ENCODE data around the gene TOB1.
"Not testable (repeated sequence)": the region's sequence is repeated elsewhere in the genome, so short reads cannot be mapped to it uniquely, and the experiment has no call there.

The TOB1 gene

GRCh38 chr17:50894513-50894912 is 28.4 kb upstream of the TOB1 start:
- H3K27me3 ChIP-seq (ENCODE audit: control insufficient read depth, insufficient read depth, low read length, poor library complexity, severe bottlenecking); H3K27ac ChIP-seq (ENCODE audit: insufficient read depth, low read depth, low read length, poor library complexity, severe bottlenecking); H3K4me3 ChIP-seq (ENCODE audit: insufficient read depth, low read depth, low read length); H3K4me1 ChIP-seq (ENCODE audit: control insufficient read depth, insufficient read depth, low read length); H3K36me3 ChIP-seq (ENCODE audit: control insufficient read depth, insufficient read depth, low read length); H3K9me3 ChIP-seq (ENCODE audit: control insufficient read depth, low read length): not testable (repeated sequence)
- 92 to 95% methylated on average over 4 of the region's 4 CpGs for whole genome bisulfite sequencing, 2 experiments

GRCh38 chr17:50893183-50893993 is 27.2 kb upstream of the TOB1 start:
- H3K36me3 ChIP-seq (ENCODE audit: control insufficient read depth, insufficient read depth, low read length) = no peaks in the 10 kb centered on the region
- no peaks in the 10 kb centered on the region for H3K27me3 ChIP-seq (ENCODE audit: control insufficient read depth, insufficient read depth, low read length, poor library complexity, severe bottlenecking)
- H3K4me3 ChIP-seq (ENCODE audit: insufficient read depth, low read depth, low read length) = no peak overlapping the region
- no peaks in the 10 kb centered on the region for H3K9me3 ChIP-seq (ENCODE audit: control insufficient read depth, low read length)
- peak overlapping the region; percentile 75 for H3K27ac ChIP-seq (ENCODE audit: insufficient read depth, low read depth, low read length, poor library complexity, severe bottlenecking)
- WGBS, 2 experiments = 67 to 69% methylated on average over 28 of the region's 28 CpGs
- peaks cover 8% of the 10 kb centered on the region for H3K4me1 ChIP-seq (ENCODE audit: control insufficient read depth, insufficient read depth, low read length)

GRCh38 chr17:50892101-50892776 is 26.1 kb upstream of the TOB1 start:
- H3K36me3 ChIP-seq (ENCODE audit: control insufficient read depth, insufficient read depth, low read length) = no peaks in the 10 kb centered on the region
- H3K9me3 ChIP-seq (ENCODE audit: control insufficient read depth, low read length) = no peaks in the 10 kb centered on the region
- peaks cover 14% of the 10 kb centered on the region for H3K4me1 ChIP-seq (ENCODE audit: control insufficient read depth, insufficient read depth, low read length)
- no peak overlapping the region for H3K4me3 ChIP-seq (ENCODE audit: insufficient read depth, low read depth, low read length)
- no peak overlapping the region for H3K27ac ChIP-seq (ENCODE audit: insufficient read depth, low read depth, low read length, poor library complexity, severe bottlenecking)
- 80 to 92% methylated on average over 7 to 10 of the region's 10 CpGs for WGBS, 2 experiments
- no peaks in the 10 kb centered on the region for H3K27me3 ChIP-seq (ENCODE audit: control insufficient read depth, insufficient read depth, low read length, poor library complexity, severe bottlenecking)

GRCh38 chr17:50891577-50891989 is 25.4 kb upstream of the TOB1 start:
- WGBS, 2 experiments = 73 to 82% methylated on average over 4 of the region's 4 CpGs
- no peak overlapping the region for H3K4me3 ChIP-seq (ENCODE audit: insufficient read depth, low read depth, low read length)
- no peaks in the 10 kb centered on the region for H3K36me3 ChIP-seq (ENCODE audit: control insufficient read depth, insufficient read depth, low read length)
- H3K4me1 ChIP-seq (ENCODE audit: control insufficient read depth, insufficient read depth, low read length) = peaks cover 14% of the 10 kb centered on the region
- no peaks in the 10 kb centered on the region for H3K27me3 ChIP-seq (ENCODE audit: control insufficient read depth, insufficient read depth, low read length, poor library complexity, severe bottlenecking)
- no peaks in the 10 kb centered on the region for H3K9me3 ChIP-seq (ENCODE audit: control insufficient read depth, low read length)
- H3K27ac ChIP-seq (ENCODE audit: insufficient read depth, low read depth, low read length, poor library complexity, severe bottlenecking) = no peak overlapping the region

- peaks cover 14% of the 10 kb centered on the region for H3K4me1 ChIP-seq (ENCODE audit: control insufficient read depth, insufficient read depth, low read length)
- WGBS, 2 experiments = 83 to 84% methylated on average over 12 of the region's 12 CpGs
- H3K9me3 ChIP-seq (ENCODE audit: control insufficient read depth, low read length) = no peaks in the 10 kb centered on the region
- H3K27me3 ChIP-seq (ENCODE audit: control insufficient read depth, insufficient read depth, low read length, poor library complexity, severe bottlenecking) = no peaks in the 10 kb centered on the region
- H3K27ac ChIP-seq (ENCODE audit: insufficient read depth, low read depth, low read length, poor library complexity, severe bottlenecking) = no peak overlapping the region
- H3K4me3 ChIP-seq (ENCODE audit: insufficient read depth, low read depth, low read length) = no peak overlapping the region
- no peaks in the 10 kb centered on the region for H3K36me3 ChIP-seq (ENCODE audit: control insufficient read depth, insufficient read depth, low read length)
Measured at GRCh38 chr17:50890675-50891516, 24.7 kb upstream of the TOB1 start.

- WGBS, 2 experiments = 86 to 87% methylated on average over 3 of the region's 3 CpGs
- H3K4me1 ChIP-seq (ENCODE audit: control insufficient read depth, insufficient read depth, low read length) = peaks cover 14% of the 10 kb centered on the region
- no peak overlapping the region for H3K27ac ChIP-seq (ENCODE audit: insufficient read depth, low read depth, low read length, poor library complexity, severe bottlenecking)
Measured at GRCh38 chr17:50889528-50890118, 23.5 kb upstream of the TOB1 start.

GRCh38 chr17:50887705-50888245 is 21.6 kb upstream of the TOB1 start:
- 90 to 93% methylated on average over 5 of the region's 5 CpGs for WGBS, 2 experiments
- no peak overlapping the region for H3K27ac ChIP-seq (ENCODE audit: insufficient read depth, low read depth, low read length, poor library complexity, severe bottlenecking)
- H3K27me3 ChIP-seq (ENCODE audit: control insufficient read depth, insufficient read depth, low read length, poor library complexity, severe bottlenecking) = no peaks in the 10 kb centered on the region
- H3K4me3 ChIP-seq (ENCODE audit: insufficient read depth, low read depth, low read length) = no peak overlapping the region
- H3K36me3 ChIP-seq (ENCODE audit: control insufficient read depth, insufficient read depth, low read length) = no peaks in the 10 kb centered on the region
- no peaks in the 10 kb centered on the region for H3K9me3 ChIP-seq (ENCODE audit: control insufficient read depth, low read length)
- H3K4me1 ChIP-seq (ENCODE audit: control insufficient read depth, insufficient read depth, low read length) = peaks cover 6% of the 10 kb centered on the region

More at GRCh38 chr17:50889528-50890118, 23.5 kb upstream of the TOB1 start:
- H3K4me3 ChIP-seq (ENCODE audit: insufficient read depth, low read depth, low read length) = no peak overlapping the region
- no peaks in the 10 kb centered on the region for H3K9me3 ChIP-seq (ENCODE audit: control insufficient read depth, low read length)
- no peaks in the 10 kb centered on the region for H3K27me3 ChIP-seq (ENCODE audit: control insufficient read depth, insufficient read depth, low read length, poor library complexity, severe bottlenecking)
- no peaks in the 10 kb centered on the region for H3K36me3 ChIP-seq (ENCODE audit: control insufficient read depth, insufficient read depth, low read length)

GRCh38 chr17:50884439-50885311 is 18.5 kb upstream of the TOB1 start:
- no peaks in the 10 kb centered on the region for H3K27me3 ChIP-seq (ENCODE audit: control insufficient read depth, insufficient read depth, low read length, poor library complexity, severe bottlenecking)
- H3K9me3 ChIP-seq (ENCODE audit: control insufficient read depth, low read length) = no peaks in the 10 kb centered on the region
- H3K4me1 ChIP-seq (ENCODE audit: control insufficient read depth, insufficient read depth, low read length) = peaks cover 6% of the 10 kb centered on the region
- H3K27ac ChIP-seq (ENCODE audit: insufficient read depth, low read depth, low read length, poor library complexity, severe bottlenecking) = no peak overlapping the region
- H3K4me3 ChIP-seq (ENCODE audit: insufficient read depth, low read depth, low read length) = no peak overlapping the region
- WGBS, 2 experiments = 88 to 92% methylated on average over 8 of the region's 8 CpGs
- no peaks in the 10 kb centered on the region for H3K36me3 ChIP-seq (ENCODE audit: control insufficient read depth, insufficient read depth, low read length)

- Histone ChIP-seq H3K9me3 (ENCODE audit: control insufficient read depth, low read length) (no peaks in the 10 kb centered on the region), H3K4me3 (ENCODE audit: insufficient read depth, low read depth, low read length) (no peak overlapping the region), H3K4me1 (ENCODE audit: control insufficient read depth, insufficient read depth, low read length) (peaks cover 6% of the 10 kb centered on the region), H3K36me3 (ENCODE audit: control insufficient read depth, insufficient read depth, low read length) (no peaks in the 10 kb centered on the region), H3K27ac (ENCODE audit: insufficient read depth, low read depth, low read length, poor library complexity, severe bottlenecking) (no peak overlapping the region), H3K27me3 (ENCODE audit: control insufficient read depth, insufficient read depth, low read length, poor library complexity, severe bottlenecking) (no peaks in the 10 kb centered on the region)
- 85 to 90% methylated on average over 5 of the region's 5 CpGs for WGBS, 2 experiments
Measured at GRCh38 chr17:50883850-50884438, 17.8 kb upstream of the TOB1 start.

All from ectodermal cell (in vitro differentiated cells).